ENCODE results near the gene SMARCAL1. TPM values are rescaled to one million over a fixed set of nuclear protein-coding genes. Genes with fewer than 3 reads are reported as not detected.

The SMARCAL1 gene
- total RNA-seq, 1 donor from 2014 or later, result 5.5 TPM

GRCh38 chr2:216474925-216475670, 62.8 kb downstream of the SMARCAL1 start:
- DNase-seq (ENCODE audit: low read depth), result no peak

- DNase-seq (ENCODE audit: low read depth), result no peak
Observed at GRCh38 chr2:216475767-216476166, 63.5 kb downstream of the SMARCAL1 start.

- DNase-seq (ENCODE audit: low read depth), result no peak
Observed at GRCh38 chr2:216477283-216478035, 65.2 kb downstream of the SMARCAL1 start.

GRCh38 chr2:216478151-216478550, 65.9 kb downstream of the SMARCAL1 start:
- peak; percentile 30 for DNase-seq (ENCODE audit: low read depth)

GRCh38 chr2:216478791-216479190, 66.5 kb downstream of the SMARCAL1 start:
- no peak for DNase-seq (ENCODE audit: low read depth)

- no peak for DNase-seq (ENCODE audit: low read depth)
Observed at GRCh38 chr2:216480221-216480620, 67.9 kb downstream of the SMARCAL1 start.

GRCh38 chr2:216482640-216483039, 70.4 kb downstream of the SMARCAL1 start:
- DNase-seq (ENCODE audit: low read depth), result no peak

- DNase-seq (ENCODE audit: low read depth), result no peak
Observed at GRCh38 chr2:216485237-216485636, 73.0 kb downstream of the SMARCAL1 start.

- no peak for DNase-seq (ENCODE audit: low read depth)
Observed at GRCh38 chr2:216485745-216486144, 73.5 kb downstream of the SMARCAL1 start.

GRCh38 chr2:216486271-216486670, 74.0 kb downstream of the SMARCAL1 start:
- DNase-seq (ENCODE audit: low read depth), result no peak

- DNase-seq (ENCODE audit: low read depth), result no peak
Observed at GRCh38 chr2:216486708-216487107, 74.4 kb downstream of the SMARCAL1 start.

GRCh38 chr2:216490061-216490460, 77.8 kb downstream of the SMARCAL1 start:
- peak; percentile 23 for DNase-seq (ENCODE audit: low read depth)

- DNase-seq (ENCODE audit: low read depth), result no peak
Observed at GRCh38 chr2:216491793-216492596, 79.7 kb downstream of the SMARCAL1 start.

GRCh38 chr2:216492597-216493333, 80.5 kb downstream of the SMARCAL1 start:
- DNase-seq (ENCODE audit: low read depth), result no peak

- no peak for DNase-seq (ENCODE audit: low read depth)
Observed at GRCh38 chr2:216493334-216493685, 81.0 kb downstream of the SMARCAL1 start.

GRCh38 chr2:216495656-216496055, 83.4 kb downstream of the SMARCAL1 start:
- DNase-seq (ENCODE audit: low read depth), result no peak

- no peak for DNase-seq (ENCODE audit: low read depth)
Observed at GRCh38 chr2:216497382-216498069, 85.2 kb downstream of the SMARCAL1 start.

GRCh38 chr2:216498070-216498378, 85.7 kb downstream of the SMARCAL1 start:
- DNase-seq (ENCODE audit: low read depth), result no peak

GRCh38 chr2:216498379-216499352, 86.4 kb downstream of the SMARCAL1 start, which contains the start of gene RPL37A:
Gene RPL37A, plus strand, starts transcription at chr2:216498844. Its CDS starts 31 bp downstream, at chr2:216498875.
- DNase-seq (ENCODE audit: low read depth), result peak; percentile 98
